WERI-Rb-1 (cell line): ENCODE measurements around the gene GLRA2.
A peak's percentile ranks its signal among the peaks of the same experiment; 100 is the strongest.

ENCODE experiments used
- DNase-seq: peaks from one replicate; pipeline ENCODE4 v3.0.0-alpha.2; 2020
- H3K27ac ChIP-seq: fragments of 250-450 bp; sonication (Bioruptor Pico); 2 replicates; pipeline ENCODE4 v1.5.1; 2020; ENCODE audit warnings: mild to moderate bottlenecking, moderate library complexity
- H3K27me3 ChIP-seq: fragments of 250-450 bp; sonication (Bioruptor Pico); 2 replicates; pipeline ENCODE4 v1.5.1; 2021; ENCODE audit warnings: mild to moderate bottlenecking, low read depth, moderate library complexity; ENCODE audit not compliant: insufficient read depth, severe bottlenecking
- H3K36me3 ChIP-seq: fragments of 250-450 bp; sonication (Bioruptor Pico); 2 replicates; pipeline ENCODE4 v1.5.1; 2020; ENCODE audit warnings: mild to moderate bottlenecking, moderate library complexity
- H3K4me3 ChIP-seq: 2 replicates; pipeline ENCODE4 v1.5.1; 2011; ENCODE audit warnings: low read depth, mild to moderate bottlenecking, control low read depth, low read length
- H3K9me3 ChIP-seq: fragments of 250-450 bp; sonication (Bioruptor Pico); 2 replicates; pipeline ENCODE4 v1.5.1; 2021; ENCODE audit warnings: mild to moderate bottlenecking, moderate library complexity; ENCODE audit not compliant: severe bottlenecking
- TF ChIP-seq, protein P1 (sequence below): IDR thresholded peaks from 2 replicates; pipeline ENCODE4 v1.5.1; 2011; ENCODE audit warnings: low read depth, mild to moderate bottlenecking, control low read depth, inconsistent platforms, low read length

Gene GLRA2

DNA sequence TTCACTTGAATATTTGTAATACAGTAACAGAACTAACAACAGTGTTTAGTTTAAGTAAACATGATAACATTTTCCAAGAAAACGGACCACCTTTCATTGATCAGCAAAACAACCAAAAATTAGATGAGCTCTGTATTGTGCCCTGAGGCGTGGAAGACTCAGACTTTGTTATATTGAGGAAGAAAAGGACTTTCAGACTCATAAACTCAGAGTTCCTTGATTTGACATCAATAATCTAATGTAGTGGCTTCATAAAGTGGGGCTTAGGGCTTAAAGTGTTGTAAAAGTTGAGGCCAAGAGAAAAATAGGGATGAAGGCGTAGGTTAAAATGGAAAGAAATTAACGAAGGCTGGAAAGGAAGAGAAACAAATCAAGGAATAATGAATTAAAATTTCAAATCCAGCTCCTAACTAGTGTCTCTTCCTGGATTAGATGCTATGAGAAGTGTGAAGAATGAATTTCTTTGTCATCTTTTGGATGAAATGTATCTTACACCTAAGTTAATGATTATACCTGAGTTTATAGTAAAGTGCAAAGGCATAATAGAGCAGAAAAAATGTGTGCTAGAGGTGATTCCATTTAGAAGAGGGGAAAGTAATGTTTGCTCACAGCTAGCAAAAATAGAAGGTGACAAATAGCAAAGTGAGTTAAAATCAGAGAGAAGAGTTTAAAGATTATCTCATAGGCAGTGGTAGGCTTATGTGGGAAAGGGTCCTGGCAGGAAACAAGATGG is 19.8 kb upstream of the GLRA2 start:
- TF ChIP-seq, protein P1, sequence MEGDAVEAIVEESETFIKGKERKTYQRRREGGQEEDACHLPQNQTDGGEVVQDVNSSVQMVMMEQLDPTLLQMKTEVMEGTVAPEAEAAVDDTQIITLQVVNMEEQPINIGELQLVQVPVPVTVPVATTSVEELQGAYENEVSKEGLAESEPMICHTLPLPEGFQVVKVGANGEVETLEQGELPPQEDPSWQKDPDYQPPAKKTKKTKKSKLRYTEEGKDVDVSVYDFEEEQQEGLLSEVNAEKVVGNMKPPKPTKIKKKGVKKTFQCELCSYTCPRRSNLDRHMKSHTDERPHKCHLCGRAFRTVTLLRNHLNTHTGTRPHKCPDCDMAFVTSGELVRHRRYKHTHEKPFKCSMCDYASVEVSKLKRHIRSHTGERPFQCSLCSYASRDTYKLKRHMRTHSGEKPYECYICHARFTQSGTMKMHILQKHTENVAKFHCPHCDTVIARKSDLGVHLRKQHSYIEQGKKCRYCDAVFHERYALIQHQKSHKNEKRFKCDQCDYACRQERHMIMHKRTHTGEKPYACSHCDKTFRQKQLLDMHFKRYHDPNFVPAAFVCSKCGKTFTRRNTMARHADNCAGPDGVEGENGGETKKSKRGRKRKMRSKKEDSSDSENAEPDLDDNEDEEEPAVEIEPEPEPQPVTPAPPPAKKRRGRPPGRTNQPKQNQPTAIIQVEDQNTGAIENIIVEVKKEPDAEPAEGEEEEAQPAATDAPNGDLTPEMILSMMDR, result no peak
- Histone ChIP-seq H3K36me3 (no peaks in the 10 kb centered on the region), H3K27me3 (peaks cover 16% of the 10 kb centered on the region), H3K27ac (no peak overlapping the region), H3K4me3 (no peak overlapping the region), H3K9me3 (no peaks in the 10 kb centered on the region)
- no peak for DNase-seq

DNA sequence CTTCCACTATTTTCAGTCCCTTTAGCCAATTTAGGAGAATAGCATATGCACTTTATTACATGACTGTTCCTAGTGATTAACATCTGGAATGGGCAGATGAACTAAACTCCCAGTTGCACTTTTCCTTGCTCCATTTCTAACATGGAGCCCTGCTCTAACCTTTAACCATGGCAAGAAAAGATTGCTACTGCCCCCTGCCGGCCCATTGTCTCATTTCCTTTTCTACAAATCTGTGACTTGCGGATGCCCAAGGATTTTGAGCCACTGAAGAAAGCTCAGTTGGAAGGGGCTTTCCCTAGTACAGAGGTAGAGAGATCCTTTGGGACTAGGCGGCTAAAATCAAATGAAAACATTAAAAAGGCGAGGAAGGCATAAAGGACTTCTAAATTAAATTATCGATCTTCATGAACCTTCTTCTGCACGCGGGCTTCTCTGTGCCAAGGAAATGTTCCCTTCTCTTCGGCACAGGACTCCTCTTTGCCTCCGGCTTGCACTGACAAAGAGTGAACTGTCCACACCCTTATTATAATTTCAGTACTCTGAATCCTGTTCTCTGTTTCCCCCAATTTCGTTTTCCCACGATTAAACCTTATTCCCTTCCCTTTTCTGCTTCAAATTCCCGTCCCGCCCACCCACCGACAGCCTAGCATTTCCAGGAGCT is 577 bp upstream of the GLRA2 start:
- Histone ChIP-seq H3K27me3 (peaks cover 39% of the 10 kb centered on the region), H3K27ac (no peak overlapping the region), H3K9me3 (no peaks in the 10 kb centered on the region), H3K36me3 (no peaks in the 10 kb centered on the region), H3K4me3 (no peak overlapping the region)
- TF ChIP-seq, protein P1, result peak; percentile 61
- DNase-seq, result peak; percentile 67

DNA sequence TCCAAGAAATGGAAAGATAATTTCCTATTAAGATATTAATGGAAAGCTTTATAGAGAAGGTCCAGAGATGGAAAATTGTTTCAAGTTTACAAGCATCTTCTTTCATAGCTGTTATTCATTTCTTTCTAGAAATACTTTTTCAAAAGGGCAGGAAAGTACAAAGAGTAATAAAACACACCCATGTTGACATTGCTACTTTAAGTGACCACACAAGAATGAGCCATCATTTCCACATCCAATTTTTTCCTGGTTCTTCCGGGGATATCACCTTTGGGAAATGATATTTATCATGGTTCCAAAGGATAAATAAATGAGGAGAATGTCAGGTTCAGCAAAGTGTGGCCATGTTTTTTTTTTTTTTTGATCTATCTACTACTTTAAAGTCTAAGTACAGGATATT is 4.5 kb downstream of the GLRA2 start:
- TF ChIP-seq, protein P1, result no peak
- peaks cover 24% of the 10 kb centered on the region for H3K27me3 ChIP-seq
- H3K9me3 ChIP-seq, result no peaks in the 10 kb centered on the region
- DNase-seq, result no peak
- H3K27ac ChIP-seq, result no peak overlapping the region
- no peak overlapping the region for H3K4me3 ChIP-seq
- H3K36me3 ChIP-seq, result no peaks in the 10 kb centered on the region

DNA sequence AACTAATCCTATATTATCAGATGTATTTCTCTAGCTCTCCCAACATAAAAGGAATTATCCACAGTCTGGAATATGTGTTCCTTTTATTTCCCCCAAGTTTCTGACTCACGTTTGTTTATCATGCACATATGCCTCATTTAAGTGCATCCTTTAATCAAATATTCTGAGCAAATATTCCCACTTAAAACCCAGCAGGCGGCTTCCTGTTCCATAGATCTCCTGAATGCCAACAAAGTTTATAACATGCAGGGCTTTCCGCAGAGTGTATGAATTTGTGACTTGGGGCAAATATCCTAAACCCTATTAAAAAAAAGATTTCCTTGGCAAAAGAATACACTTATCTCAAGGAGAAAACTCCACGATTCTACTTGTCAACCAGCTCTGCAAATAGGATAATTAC is 16.9 kb downstream of the GLRA2 start:
- TF ChIP-seq, protein P1, result no peak
- no peaks in the 10 kb centered on the region for H3K36me3 ChIP-seq
- H3K4me3 ChIP-seq, result no peak overlapping the region
- peaks cover 17% of the 10 kb centered on the region for H3K27me3 ChIP-seq
- no peak overlapping the region for H3K27ac ChIP-seq
- DNase-seq, result no peak
- H3K9me3 ChIP-seq, result no peaks in the 10 kb centered on the region

DNA sequence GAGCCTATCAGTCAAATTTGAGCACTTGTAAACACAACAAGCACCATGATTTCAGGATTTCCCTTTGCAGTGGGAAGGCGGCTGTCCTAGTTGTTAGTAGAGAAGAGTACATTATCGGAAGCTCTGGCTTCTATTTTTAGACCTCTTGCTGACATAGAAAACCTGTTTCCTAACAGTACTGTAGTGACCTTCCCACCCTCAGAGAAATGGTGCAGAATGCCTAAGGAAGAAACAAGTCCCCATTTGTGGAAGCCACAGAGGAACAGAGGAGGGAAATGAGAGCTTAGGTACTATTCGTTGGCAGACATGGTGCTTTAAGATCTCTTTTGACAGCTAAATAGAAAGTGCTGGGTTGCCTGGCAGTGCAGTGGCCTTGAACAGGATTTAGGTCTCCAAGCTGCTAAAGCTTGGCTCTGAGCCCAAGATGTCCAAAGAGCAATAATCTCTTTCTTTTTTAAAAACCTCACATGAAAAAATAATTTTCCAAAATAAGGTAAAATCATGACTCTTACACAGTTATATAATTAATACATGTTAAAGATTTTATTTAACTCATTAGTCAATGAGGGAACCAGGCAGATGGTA is 24.9 kb downstream of the GLRA2 start:
- Histone ChIP-seq H3K27me3 (peaks cover 41% of the 10 kb centered on the region), H3K36me3 (no peaks in the 10 kb centered on the region), H3K27ac (no peak overlapping the region), H3K4me3 (no peak overlapping the region), H3K9me3 (no peaks in the 10 kb centered on the region)
- no peak for DNase-seq
- TF ChIP-seq, protein P1, result no peak
